VCaP (cell line): ENCODE measurements around the gene TANGO6.

Experiments
- H3K27ac ChIP-seq: fragments of 450-650 bp; 2 replicates; pipeline ENCODE4 v1.5.1; 2017
- TF ChIP-seq, protein P1 (sequence below): fragments of 450-650 bp; conservative IDR thresholded peaks from 2 replicates; pipeline ENCODE4 v1.5.1; 2017; ENCODE audit warnings: mild to moderate bottlenecking, moderate library complexity

TANGO6 gene

DNA sequence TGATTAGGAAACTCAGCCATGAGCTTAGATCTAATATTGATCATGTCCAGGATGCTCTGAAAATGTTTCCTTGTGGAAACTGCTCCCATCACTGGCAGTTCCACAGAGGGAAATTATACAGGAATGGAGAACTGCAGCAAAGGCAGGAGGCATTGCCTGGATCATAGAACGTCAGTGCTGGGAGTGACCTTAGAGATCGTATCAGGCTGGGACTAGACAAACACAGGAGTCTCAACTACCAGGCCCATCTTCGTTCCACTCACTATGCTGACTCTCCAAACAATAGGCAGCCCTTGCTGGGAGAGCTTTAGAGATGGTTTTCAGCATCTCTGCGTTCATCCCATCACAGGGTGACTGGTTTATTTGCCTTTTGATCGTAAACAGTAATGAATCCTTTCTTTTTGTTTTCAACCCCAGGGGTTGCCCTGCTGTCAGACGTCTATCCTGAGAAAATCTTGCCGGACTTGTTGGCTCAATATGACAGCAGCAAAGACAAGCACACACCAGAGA is 130.3 kb downstream of the TANGO6 start:
- TF ChIP-seq, protein P1, sequence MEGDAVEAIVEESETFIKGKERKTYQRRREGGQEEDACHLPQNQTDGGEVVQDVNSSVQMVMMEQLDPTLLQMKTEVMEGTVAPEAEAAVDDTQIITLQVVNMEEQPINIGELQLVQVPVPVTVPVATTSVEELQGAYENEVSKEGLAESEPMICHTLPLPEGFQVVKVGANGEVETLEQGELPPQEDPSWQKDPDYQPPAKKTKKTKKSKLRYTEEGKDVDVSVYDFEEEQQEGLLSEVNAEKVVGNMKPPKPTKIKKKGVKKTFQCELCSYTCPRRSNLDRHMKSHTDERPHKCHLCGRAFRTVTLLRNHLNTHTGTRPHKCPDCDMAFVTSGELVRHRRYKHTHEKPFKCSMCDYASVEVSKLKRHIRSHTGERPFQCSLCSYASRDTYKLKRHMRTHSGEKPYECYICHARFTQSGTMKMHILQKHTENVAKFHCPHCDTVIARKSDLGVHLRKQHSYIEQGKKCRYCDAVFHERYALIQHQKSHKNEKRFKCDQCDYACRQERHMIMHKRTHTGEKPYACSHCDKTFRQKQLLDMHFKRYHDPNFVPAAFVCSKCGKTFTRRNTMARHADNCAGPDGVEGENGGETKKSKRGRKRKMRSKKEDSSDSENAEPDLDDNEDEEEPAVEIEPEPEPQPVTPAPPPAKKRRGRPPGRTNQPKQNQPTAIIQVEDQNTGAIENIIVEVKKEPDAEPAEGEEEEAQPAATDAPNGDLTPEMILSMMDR = no peak
- no peak overlapping the region; the same call in 1 of the 2 replicates for H3K27ac ChIP-seq

DNA sequence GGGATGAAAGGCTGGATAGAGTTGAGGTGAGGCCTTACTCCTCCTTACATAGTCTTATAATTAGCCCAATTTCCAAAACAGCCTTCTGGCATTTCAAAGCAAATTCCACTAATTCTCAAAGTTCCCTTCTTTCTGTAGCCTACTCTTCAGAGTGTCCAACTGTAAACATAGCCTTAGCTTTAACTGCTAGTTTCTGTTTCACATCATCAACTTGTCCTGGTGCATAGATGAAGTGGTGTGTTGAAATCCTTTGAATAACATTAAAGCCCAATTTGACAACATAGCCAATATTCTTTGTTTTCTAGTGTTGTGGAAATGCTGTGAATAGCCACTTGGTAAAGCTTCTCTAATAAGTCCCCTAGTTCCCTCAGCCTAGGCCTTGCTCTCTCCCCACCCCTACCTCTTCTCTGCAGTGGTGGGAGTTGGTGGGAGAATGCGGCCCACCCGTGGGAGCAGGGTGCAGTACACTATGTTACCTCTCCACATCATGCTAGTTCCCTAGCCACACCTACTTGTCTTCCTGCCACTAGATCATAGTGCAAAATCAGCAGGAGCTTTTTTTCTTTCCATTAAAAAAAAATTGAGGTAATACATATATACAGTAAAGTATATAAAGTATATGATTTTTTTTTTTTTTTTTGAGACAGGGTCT is 135.1 kb downstream of the TANGO6 start:
- TF ChIP-seq, protein P1 = no peak
- H3K27ac ChIP-seq = no peak overlapping the region

DNA sequence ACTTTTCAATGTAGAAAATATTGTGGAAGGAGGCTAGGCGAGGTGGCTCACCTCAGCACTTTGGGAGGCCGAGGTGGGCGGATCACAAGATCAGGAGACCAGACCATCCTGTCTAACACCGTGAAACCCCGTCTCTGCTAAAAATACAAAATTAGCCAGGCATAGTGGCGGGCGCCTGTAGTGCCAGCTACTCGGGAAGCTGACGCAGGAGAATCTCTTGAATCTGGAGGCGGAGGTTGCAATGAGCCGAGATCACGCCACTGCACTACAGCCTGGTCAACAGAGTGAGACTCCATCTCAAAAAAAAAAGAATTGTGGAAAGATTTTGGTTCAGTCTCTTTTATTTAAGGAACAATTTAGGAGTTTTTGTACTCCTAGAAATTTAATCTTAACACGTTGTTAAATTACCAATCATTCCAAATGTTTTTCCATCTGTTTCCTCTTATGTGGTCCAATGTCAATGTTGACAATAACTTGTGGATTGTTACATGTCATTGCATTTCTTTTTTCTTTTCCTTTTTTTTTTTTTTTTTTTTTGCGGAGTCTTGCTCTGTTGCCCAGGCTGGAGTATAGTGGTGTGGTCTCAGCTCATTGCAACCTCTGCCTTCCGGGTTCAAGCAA is 137.5 kb downstream of the TANGO6 start:
- no peak overlapping the region for H3K27ac ChIP-seq
- TF ChIP-seq, protein P1 = no peak

DNA sequence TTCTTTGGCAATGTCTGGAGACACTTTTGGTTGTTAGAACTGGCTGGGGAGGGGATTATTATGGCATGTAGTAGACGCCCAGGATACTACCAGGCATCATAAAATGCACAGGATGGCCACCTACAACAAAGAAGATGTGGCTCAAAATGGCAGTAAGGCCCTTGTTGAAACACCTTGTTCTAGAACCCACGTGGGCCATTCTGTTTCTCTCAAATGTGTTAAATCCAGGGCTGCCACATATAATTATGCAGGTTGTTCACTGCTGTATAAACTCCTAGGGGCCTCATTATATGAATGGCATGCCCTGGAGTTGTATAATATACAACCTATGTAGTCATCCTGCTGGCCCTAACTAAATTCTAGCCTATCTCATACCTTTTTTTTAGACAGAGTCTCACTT is 138.6 kb downstream of the TANGO6 start:
- TF ChIP-seq, protein P1 = no peak
- no peak overlapping the region for H3K27ac ChIP-seq

DNA sequence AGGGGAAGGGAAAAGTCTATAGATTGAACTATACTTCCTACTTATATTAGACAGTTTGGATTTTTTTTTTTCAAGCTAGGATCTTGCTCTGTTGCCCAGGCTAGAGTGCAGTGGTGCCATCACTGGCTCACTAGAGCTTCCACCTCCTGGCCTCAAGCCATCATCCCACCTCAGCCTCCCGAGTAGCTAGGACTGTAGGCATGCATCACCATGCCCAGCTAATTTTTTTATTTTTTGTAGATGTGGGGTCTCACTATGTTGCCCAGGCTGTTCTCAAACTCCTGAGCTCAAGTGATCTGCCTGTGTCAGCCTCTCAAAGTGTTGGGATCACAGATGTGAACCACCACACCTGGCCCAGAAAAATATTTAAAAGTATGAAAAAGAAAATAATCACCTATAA is 141.1 kb downstream of the TANGO6 start:
- no peak overlapping the region for H3K27ac ChIP-seq
- TF ChIP-seq, protein P1 = no peak

DNA sequence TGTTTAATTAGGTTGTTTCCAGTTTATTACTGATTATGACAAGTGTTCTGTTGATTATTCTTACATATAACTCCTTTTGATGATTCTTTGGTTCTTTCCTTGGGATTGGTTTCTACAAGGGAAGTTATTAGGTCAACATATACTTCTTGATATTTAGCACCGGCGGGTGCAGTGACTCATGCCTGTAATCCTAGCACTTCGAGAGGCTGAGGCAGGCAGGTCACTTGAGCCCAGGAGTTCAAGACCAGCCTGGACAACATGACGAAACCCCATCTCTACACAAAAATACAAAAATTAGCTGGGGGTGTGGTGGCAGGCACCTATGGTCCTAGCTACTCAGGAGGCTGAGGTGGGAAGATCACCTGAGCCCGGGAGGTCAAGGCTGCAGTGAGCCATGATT is 141.9 kb downstream of the TANGO6 start:
- no peak overlapping the region for H3K27ac ChIP-seq
- TF ChIP-seq, protein P1 = no peak

DNA sequence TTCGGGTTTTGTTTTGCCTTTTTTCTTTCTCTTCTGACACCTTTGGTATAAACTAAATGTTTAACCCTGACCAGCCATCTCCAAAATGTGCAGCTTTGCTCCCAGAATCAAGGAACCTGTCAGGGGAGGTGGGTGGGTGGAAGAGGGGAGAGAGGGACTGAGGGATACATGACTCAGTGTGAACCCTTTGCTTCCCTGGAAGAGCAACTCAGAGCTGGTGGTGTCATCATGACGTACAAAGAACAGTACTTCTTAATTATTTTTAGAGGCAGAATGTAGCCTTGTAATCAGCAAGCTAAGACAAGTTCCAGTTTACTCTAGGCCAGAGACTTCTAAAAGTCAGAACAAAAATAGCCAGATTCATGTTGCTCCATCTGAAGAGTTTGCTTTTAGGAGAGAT is 142.5 kb downstream of the TANGO6 start:
- TF ChIP-seq, protein P1 = no peak
- no peak overlapping the region for H3K27ac ChIP-seq
